ENCODE data around the gene EDARADD. TPM values are rescaled to one million over a fixed set of nuclear protein-coding genes. Genes with fewer than 3 reads are reported as not detected.

EDARADD gene
- total RNA-seq, 2 donors from 2014 or later = 0.24 to 0.32 TPM

- intact Hi-C loops (cut with DNase I) = no loop called here
- no peak for DNase-seq (ENCODE audit: low spot score)
These were observed 132.0 kb downstream of the EDARADD start for GRCh38 chr1:236526079-236526478.

GRCh38 chr1:236530286-236530685 is 136.2 kb downstream of the EDARADD start:
- intact Hi-C loops (cut with DNase I) = no loop called here
- no peak for DNase-seq (ENCODE audit: low spot score)

- intact Hi-C loops (cut with DNase I) = no loop called here
- no peak for DNase-seq (ENCODE audit: low spot score)
These were observed 136.9 kb downstream of the EDARADD start for GRCh38 chr1:236530959-236531358.

GRCh38 chr1:236532850-236533249 is 138.8 kb downstream of the EDARADD start:
- intact Hi-C loops (cut with DNase I) = no loop called here
- DNase-seq (ENCODE audit: low spot score) = no peak

GRCh38 chr1:236534151-236534651 is 140.1 kb downstream of the EDARADD start:
- intact Hi-C loops (cut with DNase I) = no loop called here
- DNase-seq (ENCODE audit: low spot score) = no peak

Other genes with a start within 250 kb of the EDARADD start
- gene ERO1B, start 112.3 kb upstream of the EDARADD start, total RNA-seq = 10 to 100 TPM in 1 of 2 donors, 1 to 10 TPM in 1; 8.4 to 10.5 TPM
- gene LGALS8, start 129.7 kb downstream of the EDARADD start, total RNA-seq = 10 to 100 TPM; 43.1 to 45.6 TPM
- 10 to 100 TPM; 27.4 to 28.3 TPM for gene HEATR1, start 210.2 kb downstream of the EDARADD start, total RNA-seq

Data from posterior vena cava (tissue), 2 donors.